ENCODE data around the gene RPS28. TPM values are rescaled to one million over a fixed set of nuclear protein-coding genes. Genes with fewer than 3 reads are reported as not detected.
A peak's percentile ranks its signal among the peaks of the same experiment; 100 is the strongest.

RPS28 gene
- total RNA-seq, 4 donors from 2014 or later = 267 to 710 (median 400) TPM

GRCh38 chr19:8360196-8360595 lies 38.9 kb downstream of the RPS28 start:
- WGBS, 2 donors = 75 to 88% methylated on average over 8 of the region's 8 CpGs
- H3K4me3 ChIP-seq = no peak overlapping the region
- no peak for TF ChIP-seq POLR2A (IDR thresholded peaks at IDR 0.05)
- TF ChIP-seq CTCF (IDR thresholded peaks at IDR 0.05) = no peak
- no peak for DNase-seq
- H3K36me3 ChIP-seq = no peaks in the 10 kb centered on the region
- H3K27ac ChIP-seq = no peak overlapping the region
- peaks cover 34 to 51% (median 35%) of the 10 kb centered on the region in 3 donors for H3K4me1 ChIP-seq
- intact Hi-C loops (cut with DNase I) = no loop called here
- no peaks in the 10 kb centered on the region for H3K9me3 ChIP-seq
- peaks cover 0 to 15% (median 0%) of the 10 kb centered on the region in 4 donors for H3K27me3 ChIP-seq

- H3K27ac ChIP-seq = peak overlapping the region; percentile 87 to 91 (median 90)
- H3K27me3 ChIP-seq = peaks cover 0 to 17% (median 0%) of the 10 kb centered on the region in 4 donors
- WGBS, 2 donors = 16 to 22% methylated on average over 10 to 12 of the region's 12 CpGs
- no peaks in the 10 kb centered on the region for H3K9me3 ChIP-seq
- H3K36me3 ChIP-seq = peaks cover 0 to 5% (median 0%) of the 10 kb centered on the region in 3 donors
- H3K4me1 ChIP-seq = peaks cover 42 to 62% (median 46%) of the 10 kb centered on the region in 3 donors
- H3K4me3 ChIP-seq = peak overlapping the region in 2 of 4 donors; percentile 6 to 63
- intact Hi-C loops (cut with DNase I) = no loop called here
- DNase-seq = no peak
- TF ChIP-seq POLR2A (IDR thresholded peaks at IDR 0.05) (no peak), CTCF (IDR thresholded peaks at IDR 0.05) (no peak)
Observed at GRCh38 chr19:8361921-8362793, 40.9 kb downstream of the RPS28 start.

GRCh38 chr19:8363803-8364771 lies 42.8 kb downstream of the RPS28 start, which contains the start of gene ANGPTL4:
Gene ANGPTL4, plus strand, starts transcription at chr19:8364155. Its CDS starts 167 bp downstream, at chr19:8364322.
- Histone ChIP-seq H3K4me3 (peak within 1 kb of the TSS; percentile 57 to 83 (median 64)), H3K9me3 (no peaks in the 10 kb centered on the region), H3K36me3 (peaks cover 0 to 18% (median 0%) of the 10 kb centered on the region in 3 donors), H3K27me3 (peaks cover 0 to 17% (median 0%) of the 10 kb centered on the region in 4 donors), H3K4me1 (peaks cover 52 to 79% (median 59%) of the 10 kb centered on the region in 3 donors), H3K27ac (peak within 1 kb of the TSS; percentile 87 to 91 (median 90))
- TF ChIP-seq POLR2A (IDR thresholded peaks at IDR 0.05) (peak in 2 of 4 donors; percentile 21 to 80), CTCF (IDR thresholded peaks at IDR 0.05) (peak in 3 of 6 experiments; percentile 11 to 32 (median 14))
- intact Hi-C loops (cut with DNase I) = no loop called here
- WGBS, 2 donors = 0 to 2% methylated on average over 18 of the region's 81 CpGs
- no peak for DNase-seq

GRCh38 chr19:8366121-8366581 lies 44.9 kb downstream of the RPS28 start:
- TF ChIP-seq POLR2A (IDR thresholded peaks at IDR 0.05) = no peak
- Histone ChIP-seq H3K4me1 (peaks cover 52 to 77% (median 59%) of the 10 kb centered on the region in 3 donors), H3K9me3 (no peaks in the 10 kb centered on the region), H3K4me3 (peak overlapping the region in 2 of 4 donors; percentile 65 to 83), H3K27me3 (peaks cover 0 to 17% (median 0%) of the 10 kb centered on the region in 4 donors), H3K36me3 (peaks cover 0 to 36% (median 0%) of the 10 kb centered on the region in 3 donors), H3K27ac (peak overlapping the region in 1 of 4 donors; percentile 90)
- 93 to 94% methylated on average over 5 to 6 of the region's 11 CpGs for WGBS, 2 donors
- DNase-seq = no peak
- intact Hi-C loops (cut with DNase I) = no loop called here

GRCh38 chr19:8366961-8367326 lies 45.6 kb downstream of the RPS28 start:
- H3K27me3 ChIP-seq = peaks cover 0 to 17% (median 0%) of the 10 kb centered on the region in 4 donors
- peak overlapping the region in 1 of 4 donors; percentile 83 for H3K4me3 ChIP-seq
- TF ChIP-seq POLR2A (IDR thresholded peaks at IDR 0.05) = no peak
- TF ChIP-seq CTCF (IDR thresholded peaks at IDR 0.05) = no peak
- intact Hi-C loops (cut with DNase I) = no loop called here
- H3K36me3 ChIP-seq = peaks cover 0 to 44% (median 0%) of the 10 kb centered on the region in 3 donors
- WGBS, 2 donors = 65 to 75% methylated on average over 7 to 8 of the region's 13 CpGs
- no peak for DNase-seq
- H3K4me1 ChIP-seq = peaks cover 47 to 69% (median 52%) of the 10 kb centered on the region in 3 donors
- H3K27ac ChIP-seq = peak overlapping the region; percentile 35 to 90 (median 50)
- H3K9me3 ChIP-seq = no peaks in the 10 kb centered on the region
